Stomach (tissue), 4 donors: ENCODE data around the gene HIGD2A.

Experiments used
- CTCF ChIP-seq, 7 experiments: fragments of 450-650 bp in 4 of 7; fragments of 200-600 bp in 3 of 7; sonication (generic) in 3 of 7; IDR thresholded peaks; one replicate each; pipeline ENCODE4 v1.5.1; 2016 to 2019; ENCODE audit warnings: antibody characterized with exemption in 7 of 7, control low read depth in 2 of 7, mild to moderate bottlenecking in 1 of 7
- POLR2A ChIP-seq, 4 donors: fragments of 450-650 bp; IDR thresholded peaks; one replicate each; pipeline ENCODE4 v1.6.1; 2016; ENCODE audit warnings: antibody characterized with exemption in 4 of 4, control low read depth in 2 of 4, mild to moderate bottlenecking in 1 of 4, moderate library complexity in 1 of 4
- POLR2AphosphoS5 ChIP-seq, 3 donors: sonication (generic); formaldehyde crosslinking; IDR thresholded peaks; one replicate each; pipeline ENCODE4 v1.6.1; 2016; ENCODE audit warnings: antibody characterized with exemption in 3 of 3

GRCh38 chr5:176424181-176424580 is 35.6 kb downstream of the HIGD2A start:
- TF ChIP-seq CTCF (IDR thresholded peaks at IDR 0.05), result no peak
- TF ChIP-seq POLR2AphosphoS5 (IDR thresholded peaks at IDR 0.05), result peak in 1 of 3 donors; percentile 73
- TF ChIP-seq POLR2A (IDR thresholded peaks at IDR 0.05), result no peak
